ENCODE data around the gene MMEL1.

MMEL1 gene

GRCh38 chr1:2558420-2558819 is 74.4 kb downstream of the MMEL1 start:
- no peak for TF ChIP-seq CTCF (IDR thresholded peaks at IDR 0.05; ENCODE audit: low read depth, low read length, missing control alignments)
- in situ Hi-C loops (cut with HindIII; ENCODE audit: low sequenced_read_pairs): no loop called here
- no peak for DNase-seq (ENCODE audit: low read depth)
- H3K4me3 ChIP-seq (ENCODE audit: low read depth, low read length): no peak overlapping the region

- H3K4me3 ChIP-seq (ENCODE audit: low read depth, low read length): no peak overlapping the region
- TF ChIP-seq CTCF (IDR thresholded peaks at IDR 0.05; ENCODE audit: low read depth, low read length, missing control alignments): no peak
- no peak for DNase-seq (ENCODE audit: low read depth)
- in situ Hi-C loops (cut with HindIII; ENCODE audit: low sequenced_read_pairs): no loop called here
These were observed 75.1 kb downstream of the MMEL1 start for GRCh38 chr1:2557482-2558400.

- DNase-seq (ENCODE audit: low read depth): no peak
- H3K4me3 ChIP-seq (ENCODE audit: low read depth, low read length): peak overlapping the region; percentile 35
- no peak for TF ChIP-seq CTCF (IDR thresholded peaks at IDR 0.05; ENCODE audit: low read depth, low read length, missing control alignments)
- in situ Hi-C loops (cut with HindIII; ENCODE audit: low sequenced_read_pairs): no loop called here
These were observed 75.9 kb downstream of the MMEL1 start for GRCh38 chr1:2556678-2557481.

- H3K4me3 ChIP-seq (ENCODE audit: low read depth, low read length): peak within 1 kb of the TSS; percentile 35
- DNase-seq (ENCODE audit: low read depth): no peak
- no peak for TF ChIP-seq CTCF (IDR thresholded peaks at IDR 0.05; ENCODE audit: low read depth, low read length, missing control alignments)
- in situ Hi-C loops (cut with HindIII; ENCODE audit: low sequenced_read_pairs): no loop called here
These were observed 76.5 kb downstream of the MMEL1 start, which contains the start of gene TNFRSF14 for GRCh38 chr1:2556277-2556677. TSS of gene TNFRSF14 (plus strand) at chr1:2556371. CDS start at chr1:2556665, 294 bp downstream.

GRCh38 chr1:2555634-2556276 is 77.1 kb downstream of the MMEL1 start:
- in situ Hi-C loops (cut with HindIII; ENCODE audit: low sequenced_read_pairs): no loop called here
- no peak for DNase-seq (ENCODE audit: low read depth)
- peak overlapping the region; percentile 35 for H3K4me3 ChIP-seq (ENCODE audit: low read depth, low read length)
- no peak for TF ChIP-seq CTCF (IDR thresholded peaks at IDR 0.05; ENCODE audit: low read depth, low read length, missing control alignments)
